B cell (primary cell): ENCODE measurements around the gene GARRE1. TPM values are rescaled to one million over a fixed set of nuclear protein-coding genes. Genes with fewer than 3 reads are reported as not detected.

Experiments
- ATAC-seq: fragments of 200-7000 bp; cut with Tn5 transposase; one replicate; pipeline ENCODE4 v1.10.0; 2021; ENCODE audit warnings: low read depth, mild to moderate bottlenecking, moderate number of reproducible peaks, moderate library complexity
- CTCF ChIA-PET: fragments of 350-600 bp; sonication (Branson Sonifier 250); formaldehyde crosslinking; loops from one replicate; lab custom pipeline; 2021; ENCODE audit warnings: antibody characterized with exemption, inconsistent platforms; lab: Charles Lee
- POLR2A ChIA-PET: fragments of 350-600 bp; sonication (Branson Sonifier 250); formaldehyde crosslinking; loops from one replicate; lab custom pipeline; 2021; ENCODE audit warnings: antibody characterized with exemption; lab: Charles Lee
- DNase-seq: peaks from one replicate; pipeline ENCODE4 v3.0.0; 2013
- H2AFZ ChIP-seq: 2 replicates; pipeline ENCODE4 v1.6.1; 2012; ENCODE audit warnings: mild to moderate bottlenecking, low read depth, low read length; ENCODE audit not compliant: insufficient read depth, poor library complexity, severe bottlenecking
- H3K27ac ChIP-seq, 2 donors: 1 replicate in 1 of 2; 2 replicates in 1 of 2; pipeline ENCODE4 v1.5.1; 2012 to 2013; ENCODE audit warnings: low read length in 2 of 2, mild to moderate bottlenecking in 2 of 2, moderate library complexity in 1 of 2
- H3K27me3 ChIP-seq, 4 experiments: fragments of 200-600 bp in 1 of 4; sonication (generic) in 1 of 4; replicated peaks in 1 of 4; 1 replicate in 2 of 4; 2 replicates in 2 of 4; pipeline versions ENCODE4 v1.6.1 to v1.7.0; 2013 to 2016; ENCODE audit warnings: low read length in 3 of 4, mild to moderate bottlenecking in 2 of 4, mixed read lengths in 1 of 4, moderate library complexity in 1 of 4; ENCODE audit not compliant: insufficient read depth in 4 of 4, control insufficient read depth in 3 of 4; ENCODE audit errors: control extremely low read depth in 1 of 4
- H3K36me3 ChIP-seq, 2 experiments: replicated peaks in 1 of 2; 1 replicate in 1 of 2; 2 replicates in 1 of 2; pipeline versions ENCODE4 v1.6.1 to v1.7.1; 2013; ENCODE audit warnings: low read length in 1 of 2; ENCODE audit not compliant: insufficient read depth in 2 of 2, control insufficient read depth in 1 of 2; ENCODE audit errors: control extremely low read depth in 1 of 2, extremely low read depth in 1 of 2
- H3K4me1 ChIP-seq, 2 donors: fragments of 200-600 bp in 1 of 2; sonication (generic) in 1 of 2; 1 replicate in 1 of 2; 2 replicates in 1 of 2; pipeline versions ENCODE4 v1.5.1 to v1.6.1; 2013 to 2017; ENCODE audit warnings: low read length in 2 of 2; ENCODE audit not compliant: control insufficient read depth in 2 of 2, insufficient read depth in 2 of 2
- H3K4me2 ChIP-seq: replicated peaks from 2 replicates; pipeline ENCODE3; 2012; ENCODE audit warnings: mild to moderate bottlenecking, low read depth, low read length; ENCODE audit not compliant: poor library complexity, severe bottlenecking
- H3K4me3 ChIP-seq, 5 experiments: fragments of 200-600 bp in 1 of 5; sonication (generic) in 1 of 5; 1 replicate in 3 of 5; 2 replicates in 2 of 5; pipeline versions ENCODE4 v1.5.1 to v1.7.0; 2011 to 2016; ENCODE audit warnings: low read length in 4 of 5, mild to moderate bottlenecking in 4 of 5, low read depth in 2 of 5, control low read depth in 1 of 5, moderate library complexity in 1 of 5; ENCODE audit not compliant: insufficient read depth in 1 of 5; ENCODE audit errors: control extremely low read depth in 1 of 5, extremely low read depth in 1 of 5
- H3K79me2 ChIP-seq: fragments of 200-600 bp; sonication (generic); one replicate; pipeline ENCODE4 v1.6.0; 2016; ENCODE audit warnings: low read length; ENCODE audit not compliant: control insufficient read depth, insufficient read depth
- H3K9ac ChIP-seq: fragments of 200-600 bp; sonication (generic); 2 replicates; pipeline ENCODE4 v1.6.1; 2017; ENCODE audit warnings: mild to moderate bottlenecking, low read length, moderate library complexity
- H3K9me3 ChIP-seq, 3 donors: one replicate each; pipeline versions ENCODE4 v1.6.1 to v1.7.1; 2013; ENCODE audit warnings: low read length in 2 of 3; ENCODE audit not compliant: control insufficient read depth in 2 of 3, insufficient read depth in 1 of 3; ENCODE audit errors: control extremely low read depth in 1 of 3
- H4K20me1 ChIP-seq: 2 replicates; pipeline ENCODE4 v1.6.0; 2012; ENCODE audit warnings: mild to moderate bottlenecking, low read length; ENCODE audit not compliant: insufficient read depth, control insufficient read depth, poor library complexity, severe bottlenecking
- H3K27ac Mint-ChIP-seq: one replicate; pipeline ENCODE4 v1.8.0; 2021; ENCODE audit warnings: mixed read lengths
- H3K27me3 Mint-ChIP-seq: one replicate; pipeline ENCODE4 v1.8.0; 2021; ENCODE audit warnings: mixed read lengths
- H3K4me1 Mint-ChIP-seq: one replicate; pipeline ENCODE4 v1.8.0; 2021; ENCODE audit warnings: mixed read lengths
- H3K4me3 Mint-ChIP-seq: one replicate; pipeline ENCODE4 v1.8.0; 2021; ENCODE audit warnings: mixed read lengths
- H3K9me3 Mint-ChIP-seq: one replicate; pipeline ENCODE4 v1.8.0; 2022; ENCODE audit warnings: mixed read lengths; ENCODE audit not compliant: insufficient read depth
- EZH2 ChIP-seq: IDR thresholded peaks from 2 replicates; pipeline ENCODE4 v1.6.1; 2012; ENCODE audit warnings: borderline replicate concordance, low read depth, mild to moderate bottlenecking, moderate library complexity, low read length; ENCODE audit not compliant: insufficient read depth, poor library complexity, severe bottlenecking
- WGBS: methylation state at CpG from one replicate; pipeline ENCODE4 v1.1.5; 2013; ENCODE audit warnings: missing lambda C conversion rate; ENCODE audit not compliant: insufficient coverage; 5-methylcytosine and 5-hydroxymethylcytosine counted together
- intact Hi-C: fragments of 100-400 bp; cut with micrococcal nuclease; formaldehyde crosslinking; loops from one replicate; pipeline ENCODE4 v1.10.0; 2022
- polyA plus RNA-seq: library from polyadenylated mRNA; depleted of rRNA; stranded (reverse); fragments of >200 nt; gene quantifications from 2 replicates; pipeline ENCODE4 v1.2.3, GENCODE V29; 2012
- total RNA-seq, 2 donors: library from RNA; stranded (reverse); fragments of 120-200 nt in 1 of 2; gene quantifications; 1 replicate in 1 of 2; 2 replicates in 1 of 2; pipeline versions ENCODE4 v1.2.3 to v1.2.4, GENCODE V29; 2013 to 2022
- TF ChIP-seq, protein P1 (sequence below): fragments of 200-600 bp; IDR thresholded peaks from one replicate; pipeline ENCODE4 v1.8.0; 2022; ENCODE audit warnings: antibody characterized with exemption, mild to moderate bottlenecking

GARRE1 gene
- total and polyA plus RNA-seq, 2 donors (not counting 1 experiment from before 2014, with no cell fraction given) = 26.3 to 55.6 TPM

- H2AFZ ChIP-seq = no peak overlapping the region
- no peaks in the 10 kb centered on the region for H3K4me1 ChIP-seq
- H3K27ac Mint-ChIP-seq = peak overlapping the region; percentile 17
- H3K4me2 ChIP-seq = no peak overlapping the region
- H3K4me1 Mint-ChIP-seq = peaks cover 2% of the 10 kb centered on the region
- intact Hi-C loops = no loop called here
- peaks cover 0 to 52% of the 10 kb centered on the region in 2 experiments for H3K36me3 ChIP-seq
- no peak for DNase-seq
- peaks cover 4% of the 10 kb centered on the region for H4K20me1 ChIP-seq
- H3K27ac ChIP-seq = no peak overlapping the region
- ATAC-seq = no peak
- no peaks in the 10 kb centered on the region for H3K9me3 Mint-ChIP-seq
- peaks cover 42% of the 10 kb centered on the region for H3K79me2 ChIP-seq
- H3K27me3 Mint-ChIP-seq = no peaks in the 10 kb centered on the region
- no CpG with 5 or more reads among the region's 1 CpG for WGBS
- POLR2A ChIA-PET = no interaction called here
- no peak overlapping the region for H3K4me3 Mint-ChIP-seq
- no peak for TF ChIP-seq EZH2
- TF ChIP-seq, protein P1, sequence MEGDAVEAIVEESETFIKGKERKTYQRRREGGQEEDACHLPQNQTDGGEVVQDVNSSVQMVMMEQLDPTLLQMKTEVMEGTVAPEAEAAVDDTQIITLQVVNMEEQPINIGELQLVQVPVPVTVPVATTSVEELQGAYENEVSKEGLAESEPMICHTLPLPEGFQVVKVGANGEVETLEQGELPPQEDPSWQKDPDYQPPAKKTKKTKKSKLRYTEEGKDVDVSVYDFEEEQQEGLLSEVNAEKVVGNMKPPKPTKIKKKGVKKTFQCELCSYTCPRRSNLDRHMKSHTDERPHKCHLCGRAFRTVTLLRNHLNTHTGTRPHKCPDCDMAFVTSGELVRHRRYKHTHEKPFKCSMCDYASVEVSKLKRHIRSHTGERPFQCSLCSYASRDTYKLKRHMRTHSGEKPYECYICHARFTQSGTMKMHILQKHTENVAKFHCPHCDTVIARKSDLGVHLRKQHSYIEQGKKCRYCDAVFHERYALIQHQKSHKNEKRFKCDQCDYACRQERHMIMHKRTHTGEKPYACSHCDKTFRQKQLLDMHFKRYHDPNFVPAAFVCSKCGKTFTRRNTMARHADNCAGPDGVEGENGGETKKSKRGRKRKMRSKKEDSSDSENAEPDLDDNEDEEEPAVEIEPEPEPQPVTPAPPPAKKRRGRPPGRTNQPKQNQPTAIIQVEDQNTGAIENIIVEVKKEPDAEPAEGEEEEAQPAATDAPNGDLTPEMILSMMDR = no peak
- no peak overlapping the region for H3K9ac ChIP-seq
- H3K4me3 ChIP-seq = no peak overlapping the region
- H3K27me3 ChIP-seq = no peaks in the 10 kb centered on the region
- CTCF ChIA-PET = interaction anchor here (1.1 to 2.0 kb wide), 2 partner anchors 11 to 14 kb away, joined by 3 to 9 read pairs; no protein-coding TSS in a partner anchor
- H3K9me3 ChIP-seq = no peaks in the 10 kb centered on the region
Measured at GRCh38 chr19:34208291-34208884, 46.0 kb upstream of the GARRE1 start.

DNA sequence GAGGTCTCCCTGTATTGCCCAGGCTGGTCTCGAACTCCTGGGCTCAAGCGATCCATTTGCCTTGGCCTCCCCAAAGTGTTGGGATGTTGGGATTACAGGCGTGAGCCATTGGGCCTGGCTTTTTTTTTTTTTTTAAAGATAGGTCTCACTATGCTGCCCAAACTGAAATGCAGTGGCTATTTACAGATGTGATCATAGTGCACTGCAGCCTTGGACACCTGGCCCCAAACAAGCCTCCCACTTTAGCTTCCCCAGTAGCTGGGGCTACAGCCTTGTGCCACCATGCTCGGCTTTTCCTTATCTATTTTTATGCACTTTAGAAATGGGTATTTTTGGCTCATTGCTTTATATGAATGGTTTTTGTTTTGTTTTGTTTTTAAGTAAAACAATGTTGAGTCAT lies 44.6 kb upstream of the GARRE1 start:
- H3K27me3 Mint-ChIP-seq = no peaks in the 10 kb centered on the region

More for the DNA sequence above, 44.6 kb upstream of the GARRE1 start:
- Histone ChIP-seq H3K36me3 (peaks cover 0 to 50% of the 10 kb centered on the region in 2 experiments), H3K4me1 (no peaks in the 10 kb centered on the region), H3K4me3 (no peak overlapping the region), H3K9ac (no peak overlapping the region), H4K20me1 (peaks cover 4% of the 10 kb centered on the region), H3K4me2 (no peak overlapping the region), H3K27me3 (no peaks in the 10 kb centered on the region), H3K79me2 (peaks cover 35% of the 10 kb centered on the region), H2AFZ (no peak overlapping the region), H3K9me3 (no peaks in the 10 kb centered on the region), H3K27ac (no peak overlapping the region)
- no CpG with 5 or more reads among the region's 4 CpGs for WGBS
- TF ChIP-seq, protein P1 = no peak
- no peak for TF ChIP-seq EZH2
- DNase-seq (no peak), ATAC-seq (no peak)
- H3K27ac Mint-ChIP-seq = no peak overlapping the region
- intact Hi-C loops = no loop called here
- ChIA-PET CTCF (interaction anchor here (0.7 to 2.0 kb wide), 4 partner anchors 10 to 113 kb away, joined by 3 to 9 read pairs (median 4); no protein-coding TSS in a partner anchor), POLR2A (interaction anchor here (0.7 kb wide), 1 partner anchor 31 kb away, joined by 3 read pairs; no protein-coding TSS in a partner anchor)
- H3K4me1 Mint-ChIP-seq = no peaks in the 10 kb centered on the region
- no peaks in the 10 kb centered on the region for H3K9me3 Mint-ChIP-seq
- no peak overlapping the region for H3K4me3 Mint-ChIP-seq
